H9 (cell line): ENCODE data around the gene AKR1C2. TPM values are rescaled to one million over a fixed set of nuclear protein-coding genes. Genes with fewer than 3 reads are reported as not detected.
"Not testable (repeated sequence)": the region's sequence is repeated elsewhere in the genome, so short reads cannot be mapped to it uniquely, and the experiment has no call there.

Experiments used
- DNase-seq: peaks from one replicate; pipeline ENCODE4 v3.0.0-alpha.2; 2017
- H2AFZ ChIP-seq: one replicate; pipeline ENCODE4 v1.6.1; 2013; ENCODE audit warnings: mild to moderate bottlenecking, low read length, control low read depth, moderate library complexity
- H2AK5ac ChIP-seq: 2 replicates; pipeline ENCODE4 v1.6.1; 2013; ENCODE audit warnings: low read length, control low read depth, mixed read lengths; ENCODE audit not compliant: insufficient read length
- H2BK120ac ChIP-seq: one replicate; pipeline ENCODE4 v1.6.1; 2013; ENCODE audit warnings: low read depth, mild to moderate bottlenecking, low read length, control low read depth, inconsistent platforms; ENCODE audit not compliant: poor library complexity, severe bottlenecking
- H2BK12ac ChIP-seq: 2 replicates; pipeline ENCODE4 v1.6.1; 2013; ENCODE audit warnings: low read length, control low read depth, mixed read lengths, low read depth; ENCODE audit not compliant: insufficient read length
- H2BK15ac ChIP-seq: 2 replicates; pipeline ENCODE4 v1.6.1; 2013; ENCODE audit warnings: low read depth, low read length, control low read depth
- H2BK20ac ChIP-seq: one replicate; pipeline ENCODE4 v1.6.1; 2013; ENCODE audit warnings: low read depth, mild to moderate bottlenecking, low read length, control low read depth, inconsistent platforms; ENCODE audit not compliant: poor library complexity, severe bottlenecking
- H2BK5ac ChIP-seq: 2 replicates; pipeline ENCODE4 v1.6.1; 2013; ENCODE audit warnings: low read length, control low read depth, mixed read lengths; ENCODE audit not compliant: insufficient read length
- H3K14ac ChIP-seq: 2 replicates; pipeline ENCODE4 v1.6.1; 2013; ENCODE audit warnings: low read length, control low read depth; ENCODE audit not compliant: insufficient read depth
- H3K18ac ChIP-seq: 2 replicates; pipeline ENCODE4 v1.6.1; 2013; ENCODE audit warnings: low read depth, mild to moderate bottlenecking, mixed read lengths, low read length, control low read depth; ENCODE audit not compliant: insufficient read length
- H3K23ac ChIP-seq: 2 replicates; pipeline ENCODE4 v1.6.1; 2013; ENCODE audit warnings: low read length, control low read depth, mixed read lengths, low read depth; ENCODE audit not compliant: insufficient read length
- H3K23me2 ChIP-seq: 2 replicates; pipeline ENCODE4 v1.6.1; 2013; ENCODE audit warnings: low read depth, mild to moderate bottlenecking, mixed read lengths, low read length, control low read depth; ENCODE audit not compliant: insufficient read length, poor library complexity, severe bottlenecking
- H3K27ac ChIP-seq: 2 replicates; pipeline ENCODE4 v1.5.1; 2013; ENCODE audit warnings: low read length, control low read depth, mixed read lengths, low read depth; ENCODE audit not compliant: insufficient read length
- H3K27me3 ChIP-seq: 2 replicates; pipeline ENCODE4 v1.6.1; 2013; ENCODE audit warnings: low read length, control low read depth, inconsistent platforms; ENCODE audit not compliant: insufficient read depth
- H3K4ac ChIP-seq: 2 replicates; pipeline ENCODE4 v1.6.1; 2013; ENCODE audit warnings: low read depth, mild to moderate bottlenecking, control low read depth, inconsistent platforms, low read length, moderate library complexity
- H3K4me1 ChIP-seq: 2 replicates; pipeline ENCODE4 v1.6.1; 2013; ENCODE audit warnings: low read length, control low read depth, inconsistent platforms; ENCODE audit not compliant: insufficient read depth
- H3K4me2 ChIP-seq: 2 replicates; pipeline ENCODE4 v1.6.1; 2013; ENCODE audit warnings: low read length, control low read depth, mixed read lengths; ENCODE audit not compliant: insufficient read length, insufficient read depth
- H3K56ac ChIP-seq: 2 replicates; pipeline ENCODE4 v1.6.1; 2013; ENCODE audit warnings: low read depth, mild to moderate bottlenecking, mixed read lengths, low read length, control low read depth; ENCODE audit not compliant: insufficient read length
- H3K79me1 ChIP-seq: 2 replicates; pipeline ENCODE4 v1.6.1; 2013; ENCODE audit warnings: low read depth, mild to moderate bottlenecking, moderate library complexity, low read length, control low read depth, inconsistent platforms; ENCODE audit not compliant: insufficient read depth, poor library complexity, severe bottlenecking
- H3K79me2 ChIP-seq: 2 replicates; pipeline ENCODE4 v1.6.1; 2013; ENCODE audit warnings: low read length, control low read depth, inconsistent platforms; ENCODE audit not compliant: insufficient read depth
- H3K9ac ChIP-seq: 2 replicates; pipeline ENCODE4 v1.6.1; 2013; ENCODE audit warnings: low read length, control low read depth, mixed read lengths; ENCODE audit not compliant: insufficient read length; ENCODE audit errors: extremely low read depth
- H3K9me3 ChIP-seq: one replicate; pipeline ENCODE4 v1.6.1; 2013; ENCODE audit warnings: low read depth, low read length, inconsistent platforms; ENCODE audit not compliant: control insufficient read depth
- H3T11ph ChIP-seq: one replicate; pipeline ENCODE4 v1.6.1; 2013; ENCODE audit warnings: mild to moderate bottlenecking, low read length, control low read depth, inconsistent platforms
- H4K20me1 ChIP-seq: one replicate; pipeline ENCODE4 v1.6.1; 2013; ENCODE audit not compliant: control insufficient read depth, insufficient read length, insufficient read depth
- H4K5ac ChIP-seq: 2 replicates; pipeline ENCODE4 v1.6.1; 2013; ENCODE audit warnings: low read depth, mild to moderate bottlenecking, mixed read lengths, low read length, control low read depth; ENCODE audit not compliant: insufficient read length
- H4K8ac ChIP-seq: replicated peaks from 2 replicates; pipeline ENCODE4 v1.6.1; 2013; ENCODE audit warnings: low read length, control low read depth, mixed read lengths, low read depth; ENCODE audit not compliant: insufficient read length
- H4K91ac ChIP-seq: 2 replicates; pipeline ENCODE4 v1.6.1; 2013; ENCODE audit warnings: low read depth, mild to moderate bottlenecking, moderate library complexity, mixed read lengths, low read length, control low read depth; ENCODE audit not compliant: insufficient read length
- H3K27ac Mint-ChIP-seq, 3 experiments: 2 replicates in 2 of 3; 3 replicates in 1 of 3; pipeline ENCODE4 v1.8.0; 2020 to 2021; ENCODE audit warnings: mixed read lengths in 3 of 3, mild to moderate bottlenecking in 1 of 3, moderate library complexity in 1 of 3
- H3K27me3 Mint-ChIP-seq: 2 replicates; pipeline ENCODE4 v1.8.0; 2021; ENCODE audit warnings: low read depth, mild to moderate bottlenecking, moderate library complexity, mixed read lengths
- H3K36me3 Mint-ChIP-seq, 3 experiments: 2 replicates in 2 of 3; 3 replicates in 1 of 3; pipeline ENCODE4 v1.8.0; 2020 to 2021; ENCODE audit warnings: low read depth in 3 of 3, mixed read lengths in 3 of 3; ENCODE audit not compliant: insufficient read depth in 1 of 3
- H3K4me1 Mint-ChIP-seq, 2 experiments: 2 replicates each; pipeline ENCODE4 v1.8.0; 2020; ENCODE audit warnings: mixed read lengths in 2 of 2
- H3K4me3 Mint-ChIP-seq, 2 experiments: 2 replicates in 1 of 2; 3 replicates in 1 of 2; pipeline ENCODE4 v1.8.0; 2020 to 2021; ENCODE audit warnings: mild to moderate bottlenecking in 2 of 2, mixed read lengths in 2 of 2, moderate library complexity in 1 of 2
- H3K9me3 Mint-ChIP-seq, 2 experiments: 2 replicates in 1 of 2; 3 replicates in 1 of 2; pipeline ENCODE4 v1.8.0; 2020; ENCODE audit warnings: mild to moderate bottlenecking in 2 of 2, mixed read lengths in 2 of 2, moderate library complexity in 1 of 2
- WGBS: extraction: QIAGEN DNeasy Blood & Tissue Kit; methylation state at CpG from one replicate; pipeline ENCODE4 v1.1.7; 2013; ENCODE audit warnings: missing lambda C conversion rate, low lambda C conversion rate, mixed read lengths; ENCODE audit not compliant: insufficient read length; ENCODE audit errors: extremely low coverage; 5-methylcytosine and 5-hydroxymethylcytosine counted together
- total RNA-seq: library from RNA; stranded (reverse); gene quantifications from 2 replicates; pipeline ENCODE4 v1.2.1, GENCODE V29; 2021
- TF ChIP-seq, protein P1 (sequence below): fragments of 200-600 bp; sonication (generic); conservative IDR thresholded peaks from 3 replicates; pipeline ENCODE4 v1.8.0; 2021; ENCODE audit warnings: antibody characterized with exemption, mild to moderate bottlenecking

Gene AKR1C2
- total RNA-seq, 1 experiment from 2014 or later, result 0.74 TPM

DNA sequence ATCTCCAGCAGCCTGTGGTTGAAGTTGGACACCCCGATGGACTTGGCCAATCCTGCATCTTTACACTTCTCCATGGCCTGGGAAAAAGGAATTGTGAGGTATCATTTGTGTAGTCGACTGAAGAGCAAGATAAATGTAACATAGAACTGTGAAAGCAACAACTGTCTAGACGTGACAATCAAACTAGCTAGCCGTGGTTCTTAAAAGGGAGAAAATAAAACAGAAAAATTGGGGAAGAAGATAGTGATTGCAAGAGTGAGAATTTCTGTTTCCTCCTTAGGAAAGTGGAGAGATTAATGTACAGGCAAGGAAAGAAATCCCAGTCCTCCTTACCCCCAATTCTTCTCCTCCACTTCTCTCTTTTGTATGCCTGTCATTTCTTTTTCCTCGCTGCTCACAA lies 5.0 kb downstream of the AKR1C2 start:
- H3K23me2 ChIP-seq, result no peaks in the 10 kb centered on the region
- H3K27me3 ChIP-seq, result no peaks in the 10 kb centered on the region
- H3T11ph ChIP-seq, result no peak overlapping the region
- Mint-ChIP-seq H3K27ac (no peak overlapping the region), H3K27me3 (peaks cover 4% of the 10 kb centered on the region; the same call in 1 of the 2 replicates), H3K36me3 (no peaks in the 10 kb centered on the region), H3K4me3 (no peak overlapping the region), H3K4me1 (no peaks in the 10 kb centered on the region), H3K9me3 (peaks cover 4 to 37% of the 10 kb centered on the region in 2 experiments; a peak in 4 of 5 replicates)
- no peaks in the 10 kb centered on the region for H4K20me1 ChIP-seq
- H2AK5ac ChIP-seq, result no peak overlapping the region
- DNase-seq, result no peak
- H3K4me2 ChIP-seq, result no peak overlapping the region
- no peak overlapping the region for H3K9ac ChIP-seq
- H3K23ac ChIP-seq, result no peak overlapping the region
- no peak overlapping the region for H2BK15ac ChIP-seq
- no peaks in the 10 kb centered on the region for H3K9me3 ChIP-seq
- no peak overlapping the region for H3K4ac ChIP-seq
- TF ChIP-seq, protein P1, sequence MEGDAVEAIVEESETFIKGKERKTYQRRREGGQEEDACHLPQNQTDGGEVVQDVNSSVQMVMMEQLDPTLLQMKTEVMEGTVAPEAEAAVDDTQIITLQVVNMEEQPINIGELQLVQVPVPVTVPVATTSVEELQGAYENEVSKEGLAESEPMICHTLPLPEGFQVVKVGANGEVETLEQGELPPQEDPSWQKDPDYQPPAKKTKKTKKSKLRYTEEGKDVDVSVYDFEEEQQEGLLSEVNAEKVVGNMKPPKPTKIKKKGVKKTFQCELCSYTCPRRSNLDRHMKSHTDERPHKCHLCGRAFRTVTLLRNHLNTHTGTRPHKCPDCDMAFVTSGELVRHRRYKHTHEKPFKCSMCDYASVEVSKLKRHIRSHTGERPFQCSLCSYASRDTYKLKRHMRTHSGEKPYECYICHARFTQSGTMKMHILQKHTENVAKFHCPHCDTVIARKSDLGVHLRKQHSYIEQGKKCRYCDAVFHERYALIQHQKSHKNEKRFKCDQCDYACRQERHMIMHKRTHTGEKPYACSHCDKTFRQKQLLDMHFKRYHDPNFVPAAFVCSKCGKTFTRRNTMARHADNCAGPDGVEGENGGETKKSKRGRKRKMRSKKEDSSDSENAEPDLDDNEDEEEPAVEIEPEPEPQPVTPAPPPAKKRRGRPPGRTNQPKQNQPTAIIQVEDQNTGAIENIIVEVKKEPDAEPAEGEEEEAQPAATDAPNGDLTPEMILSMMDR, result no peak
- no peak overlapping the region for H2BK120ac ChIP-seq
- no peak overlapping the region for H3K14ac ChIP-seq
- H2BK20ac ChIP-seq, result no peak overlapping the region
- H2BK5ac ChIP-seq, result no peak overlapping the region
- no peak overlapping the region for H4K5ac ChIP-seq
- WGBS, result no CpG with 5 or more reads among the region's 5 CpGs
- no peak overlapping the region for H3K27ac ChIP-seq
- no peaks in the 10 kb centered on the region for H3K79me1 ChIP-seq
- H4K8ac ChIP-seq, result no peak overlapping the region
- H2BK12ac ChIP-seq, result no peak overlapping the region
- H3K56ac ChIP-seq, result no peak overlapping the region
- H3K18ac ChIP-seq, result no peak overlapping the region
- no peak overlapping the region for H4K91ac ChIP-seq
- H3K4me1 ChIP-seq, result no peaks in the 10 kb centered on the region
- no peaks in the 10 kb centered on the region for H3K79me2 ChIP-seq
- H2AFZ ChIP-seq, result no peak overlapping the region

- not testable (repeated sequence) for H3K4me3 Mint-ChIP-seq, H4K8ac ChIP-seq, H3T11ph ChIP-seq, H3K4me1 ChIP-seq, H3K56ac ChIP-seq, H3K79me2 ChIP-seq, H3K23me2 ChIP-seq, H3K9me3 ChIP-seq, H4K91ac ChIP-seq, H2BK5ac ChIP-seq, H3K27ac ChIP-seq, H3K14ac ChIP-seq, H2BK120ac ChIP-seq, H3K9ac ChIP-seq, H2AK5ac ChIP-seq, H3K4me1 Mint-ChIP-seq, H2BK12ac ChIP-seq, H3K27me3 Mint-ChIP-seq, H3K27ac Mint-ChIP-seq, H4K5ac ChIP-seq, H2BK15ac ChIP-seq, H3K4me2 ChIP-seq, DNase-seq, H3K18ac ChIP-seq, H3K23ac ChIP-seq, H2AFZ ChIP-seq, H2BK20ac ChIP-seq, H4K20me1 ChIP-seq, H3K4ac ChIP-seq, H3K79me1 ChIP-seq, H3K36me3 Mint-ChIP-seq, H3K27me3 ChIP-seq
- H3K9me3 Mint-ChIP-seq, result peaks cover 4 to 26% of the 10 kb centered on the region in 2 experiments; a peak in 3 of 5 replicates
Measured at GRCh38 chr10:4994260-4994659, 9.4 kb downstream of the AKR1C2 start.
